ENCODE measurements around the gene NAXE.
A peak's percentile ranks its signal among the peaks of the same experiment; 100 is the strongest.

- TF ChIP-seq CTCF (IDR thresholded peaks at IDR 0.05) (no peak), EZH2 (IDR thresholded peaks at IDR 0.05) (peak; percentile 88), EZH2phosphoT487 (IDR thresholded peaks at IDR 0.05) (peak; percentile 91)
These were observed 50.9 kb downstream of the NAXE start for GRCh38 chr1:156642265-156643048.

Measured in neural progenitor cell (in vitro differentiated cells).